ENCODE data around the gene MCEMP1. TPM values are rescaled to one million over a fixed set of nuclear protein-coding genes. Genes with fewer than 3 reads are reported as not detected.
A peak's percentile ranks its signal among the peaks of the same experiment; 100 is the strongest.

MCEMP1 gene
- total and polyA plus RNA-seq, 2 of the 4 experiments (the other 2 are of a cell fraction) = 0.15 TPM; not detected in 1

GRCh38 chr19:7705387-7706187 is 28.7 kb downstream of the MCEMP1 start (continued):
- TF ChIP-seq RFX5 (IDR thresholded peaks at IDR 0.05; ENCODE audit: low read depth, low read length) = no peak

- no peak overlapping the region for H4K5ac ChIP-seq (ENCODE audit: low read depth, low read length)
- H3K9me3 ChIP-seq (ENCODE audit: control insufficient read depth, insufficient read depth, low read length) = no peaks in the 10 kb centered on the region
- WGBS, 2 experiments (ENCODE audit: extremely low coverage in 2 of 2, insufficient read length in 1 of 2) = 72% methylated on average over 9 of the region's 14 CpGs; no CpG with 5 or more reads in 1 of the 2 experiments
- no peak overlapping the region for H3K27ac ChIP-seq (ENCODE audit: insufficient read depth, low read length)
- H3K79me1 ChIP-seq (ENCODE audit: low read depth in 1 of 2, low read length in 2 of 2) = no peaks in the 10 kb centered on the region
- dilution Hi-C loops (cut with HindIII; ENCODE audit: low sequenced_read_pairs, unreplicated experiment) (no loop called here), intact Hi-C loops (cut with micrococcal nuclease) (no loop called here), in situ Hi-C loops (cut with MboI; ENCODE audit: low sequenced_read_pairs) (no loop called here)
- no peak overlapping the region for H2BK120ac ChIP-seq (ENCODE audit: low read depth, low read length)
- ATAC-seq (ENCODE audit: low read depth) (no peak), DNase-seq (no peak)
- H3K36me3 ChIP-seq (ENCODE audit: control insufficient read depth, insufficient read depth, low read length) = no peaks in the 10 kb centered on the region
- no peak overlapping the region for H3K4me2 ChIP-seq (ENCODE audit: low read depth, low read length)
- H3K9me1 ChIP-seq (ENCODE audit: insufficient read depth, low read length) = no peaks in the 10 kb centered on the region
- BruUV-seq (replicated peaks) = no TSS peak
- no peak overlapping the region for H4K8ac ChIP-seq (ENCODE audit: low read depth in 2 of 2, low read length in 2 of 2)
- no peak overlapping the region for H2AK9ac ChIP-seq (replicated peaks; ENCODE audit: low read depth, low read length, poor library complexity)
- H2AK5ac ChIP-seq (ENCODE audit: low read depth, low read length) = no peak overlapping the region
- H3K56ac ChIP-seq (ENCODE audit: extremely low read depth, insufficient read depth, low read length) = no peak overlapping the region
- H3K18ac ChIP-seq (ENCODE audit: low read depth, low read length) = no peak overlapping the region
- TF ChIP-seq ELK1 (IDR thresholded peaks at IDR 0.05; ENCODE audit: borderline replicate concordance, low read depth, low read length) (no peak), RCOR1 (IDR thresholded peaks at IDR 0.05; ENCODE audit: insufficient replicate concordance, low read length) (no peak), CHD1 (IDR thresholded peaks at IDR 0.05; ENCODE audit: low read depth, low read length) (no peak), CEBPB (IDR thresholded peaks at IDR 0.05; ENCODE audit: low read depth, low read length) (peak; percentile 37; the same call in 1 of the 2 replicates), BHLHE40 (IDR thresholded peaks at IDR 0.05; ENCODE audit: low read depth, low read length) (no peak), MXI1 (IDR thresholded peaks at IDR 0.05; ENCODE audit: borderline replicate concordance, low read depth, low read length) (no peak)
- H3K14ac ChIP-seq (replicated peaks; ENCODE audit: low read depth, low read length) = no peak overlapping the region
- peaks cover 10% of the 10 kb centered on the region; the same call in 1 of the 2 replicates for H3K27me3 ChIP-seq (ENCODE audit: control insufficient read depth, insufficient read depth, low read length)
- H3K4me1 ChIP-seq (ENCODE audit: control insufficient read depth, insufficient read depth, low read length) = no peaks in the 10 kb centered on the region
- no peak overlapping the region for H2BK5ac ChIP-seq (ENCODE audit: low read depth, low read length, poor library complexity, severe bottlenecking)
- no peak overlapping the region for H2BK15ac ChIP-seq (ENCODE audit: low read depth, low read length)
- no peak overlapping the region for H3K23ac ChIP-seq (ENCODE audit: low read depth, low read length)
- H2AFZ ChIP-seq (replicated peaks; ENCODE audit: low read length, poor library complexity) = no peak overlapping the region
- H3K9ac ChIP-seq (ENCODE audit: low read depth, low read length) = no peak overlapping the region
- CTCF ChIA-PET = no interaction called here
- no peak overlapping the region for H2BK20ac ChIP-seq (ENCODE audit: low read depth, low read length)
- no peak overlapping the region for H3K4ac ChIP-seq (ENCODE audit: low read depth, low read length)
- no peak overlapping the region for H4K91ac ChIP-seq (ENCODE audit: insufficient read depth, low read depth, low read length)
- no peaks in the 10 kb centered on the region for H4K20me1 ChIP-seq (ENCODE audit: insufficient read depth, low read length)
- no peak overlapping the region for H3K4me3 ChIP-seq (ENCODE audit: insufficient read depth, low read depth, low read length)
- POLR2A ChIA-PET (ENCODE audit: unreplicated experiment) = no interaction called here
Observed at GRCh38 chr19:7706188-7706954, 29.5 kb downstream of the MCEMP1 start.

All from IMR-90 (cell line).